Natural killer cell (primary cell): Measurements from ENCODE around the gene LINGO4. TPM values are rescaled to one million over a fixed set of nuclear protein-coding genes. Genes with fewer than 3 reads are reported as not detected.
"Not testable (repeated sequence)": the region's sequence is repeated elsewhere in the genome, so short reads cannot be mapped to it uniquely, and the experiment has no call there.

ENCODE experiments used
- ATAC-seq, 3 donors: fragments of 150-1000 bp in 2 of 3; fragments of 200-7000 bp in 1 of 3; cut with Tn5 transposase; 1 replicate in 1 of 3; 2 replicates in 2 of 3; pipeline ENCODE4 v1.10.0; 2021; ENCODE audit warnings: mild to moderate bottlenecking in 2 of 3, moderate library complexity in 2 of 3
- DNase-seq, 2 donors: peaks; one replicate each; pipeline versions ENCODE4 v3.0.0 to v3.0.0-alpha.2; 2013 to 2021; ENCODE audit warnings: mixed read lengths in 1 of 2
- H3K27ac ChIP-seq: one replicate; pipeline ENCODE4 v1.5.1; 2013; ENCODE audit warnings: mild to moderate bottlenecking, low read length
- H3K27me3 ChIP-seq: one replicate; pipeline ENCODE4 v1.6.1; 2013; ENCODE audit warnings: low read length; ENCODE audit not compliant: control insufficient read depth, insufficient read depth
- H3K36me3 ChIP-seq: one replicate; pipeline ENCODE4 v1.6.1; 2013; ENCODE audit warnings: low read length; ENCODE audit not compliant: control insufficient read depth, insufficient read depth
- H3K4me1 ChIP-seq: one replicate; pipeline ENCODE4 v1.6.1; 2013; ENCODE audit warnings: low read length; ENCODE audit not compliant: control insufficient read depth, insufficient read depth
- H3K4me3 ChIP-seq: one replicate; pipeline ENCODE4 v1.5.1; 2013; ENCODE audit warnings: low read length
- H3K9me3 ChIP-seq: one replicate; pipeline ENCODE4 v1.6.1; 2013; ENCODE audit warnings: low read length; ENCODE audit not compliant: control insufficient read depth, insufficient read depth
- H3K27ac Mint-ChIP-seq, 2 donors: one replicate each; pipeline ENCODE4 v1.8.0; 2022; ENCODE audit warnings: mild to moderate bottlenecking in 2 of 2, mixed read lengths in 2 of 2, moderate library complexity in 1 of 2
- H3K27me3 Mint-ChIP-seq, 2 donors: one replicate each; pipeline ENCODE4 v1.8.0; 2022; ENCODE audit warnings: low read depth in 2 of 2, mixed read lengths in 2 of 2
- H3K36me3 Mint-ChIP-seq: one replicate; pipeline ENCODE4 v1.8.0; 2022; ENCODE audit warnings: mixed read lengths
- H3K4me1 Mint-ChIP-seq, 2 donors: one replicate each; pipeline ENCODE4 v1.8.0; 2022; ENCODE audit warnings: mixed read lengths in 2 of 2
- H3K4me3 Mint-ChIP-seq: one replicate; pipeline ENCODE4 v1.8.0; 2022; ENCODE audit warnings: mild to moderate bottlenecking, moderate library complexity, mixed read lengths
- H3K9me3 Mint-ChIP-seq, 2 donors: one replicate each; pipeline ENCODE4 v1.8.0; 2022; ENCODE audit warnings: mixed read lengths in 2 of 2
- WGBS: methylation state at CpG from one replicate; pipeline ENCODE4 v1.1.7; 2013; ENCODE audit warnings: missing lambda C conversion rate; ENCODE audit not compliant: insufficient coverage; 5-methylcytosine and 5-hydroxymethylcytosine counted together
- intact Hi-C: fragments of 100-400 bp; cut with micrococcal nuclease; formaldehyde crosslinking; loops from one replicate; pipeline ENCODE4 v1.14.2; 2022
- total RNA-seq, 4 donors: library from RNA; stranded (reverse); fragments of 120-200 nt in 1 of 4; gene quantifications; one replicate each; pipeline versions ENCODE4 v1.2.3 to v1.2.4, GENCODE V29; 2013 to 2022
- TF ChIP-seq, protein P1 (sequence below): fragments of 200-600 bp; IDR thresholded peaks from one replicate; pipeline ENCODE4 v1.8.0; 2022; ENCODE audit warnings: antibody characterized with exemption

The LINGO4 gene
- total RNA-seq, 3 donors from 2014 or later (not counting 1 experiment from before 2014, with no cell fraction given) = not detected

DNA sequence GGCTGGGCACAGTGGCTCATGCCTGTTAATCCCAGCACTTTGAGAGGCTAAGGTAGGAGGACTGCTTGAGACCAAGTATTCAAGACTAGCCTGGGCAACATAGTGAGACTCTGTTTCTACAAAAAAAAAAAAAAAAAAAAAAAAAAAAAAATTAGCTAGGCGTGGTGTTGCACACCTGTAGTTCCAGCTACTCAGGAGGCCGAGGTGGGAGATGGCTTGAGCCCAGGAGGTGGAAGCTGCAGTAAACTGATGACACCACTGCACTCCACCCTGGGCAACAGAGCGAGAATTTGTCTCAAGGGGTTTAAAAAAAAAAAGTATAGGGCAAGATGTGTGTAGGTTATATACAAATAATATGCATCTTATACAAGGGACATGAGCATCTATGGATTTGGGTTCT is 17.5 kb downstream of the LINGO4 start:
- TF ChIP-seq, protein P1, sequence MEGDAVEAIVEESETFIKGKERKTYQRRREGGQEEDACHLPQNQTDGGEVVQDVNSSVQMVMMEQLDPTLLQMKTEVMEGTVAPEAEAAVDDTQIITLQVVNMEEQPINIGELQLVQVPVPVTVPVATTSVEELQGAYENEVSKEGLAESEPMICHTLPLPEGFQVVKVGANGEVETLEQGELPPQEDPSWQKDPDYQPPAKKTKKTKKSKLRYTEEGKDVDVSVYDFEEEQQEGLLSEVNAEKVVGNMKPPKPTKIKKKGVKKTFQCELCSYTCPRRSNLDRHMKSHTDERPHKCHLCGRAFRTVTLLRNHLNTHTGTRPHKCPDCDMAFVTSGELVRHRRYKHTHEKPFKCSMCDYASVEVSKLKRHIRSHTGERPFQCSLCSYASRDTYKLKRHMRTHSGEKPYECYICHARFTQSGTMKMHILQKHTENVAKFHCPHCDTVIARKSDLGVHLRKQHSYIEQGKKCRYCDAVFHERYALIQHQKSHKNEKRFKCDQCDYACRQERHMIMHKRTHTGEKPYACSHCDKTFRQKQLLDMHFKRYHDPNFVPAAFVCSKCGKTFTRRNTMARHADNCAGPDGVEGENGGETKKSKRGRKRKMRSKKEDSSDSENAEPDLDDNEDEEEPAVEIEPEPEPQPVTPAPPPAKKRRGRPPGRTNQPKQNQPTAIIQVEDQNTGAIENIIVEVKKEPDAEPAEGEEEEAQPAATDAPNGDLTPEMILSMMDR = no peak
- H3K27ac Mint-ChIP-seq = no peak overlapping the region

DNA sequence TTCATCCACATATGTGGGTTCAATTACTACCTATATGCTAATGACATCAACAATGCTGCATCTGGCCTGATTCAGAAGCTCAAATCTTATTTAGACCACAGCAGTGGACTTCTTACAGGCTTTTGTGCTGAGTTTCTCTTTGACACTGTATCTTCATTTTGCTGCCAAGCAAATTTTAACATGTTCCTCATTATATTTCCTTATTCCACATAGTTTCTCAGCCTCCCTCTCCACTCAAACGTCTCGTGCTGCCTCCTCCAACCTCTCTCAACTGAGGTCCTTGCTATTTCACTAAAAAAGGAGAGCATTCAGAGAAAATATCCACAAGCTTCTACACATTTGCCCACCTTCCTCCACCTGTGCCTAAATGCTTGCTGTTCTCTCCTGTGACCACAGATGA is 21.4 kb downstream of the LINGO4 start:
- DNase-seq (no peak), ATAC-seq (no peak)
- Histone ChIP-seq H3K4me3 (no peak overlapping the region), H3K9me3 (no peaks in the 10 kb centered on the region), H3K36me3 (peaks cover 20% of the 10 kb centered on the region), H3K27ac (no peak overlapping the region), H3K4me1 (no peaks in the 10 kb centered on the region), H3K27me3 (no peaks in the 10 kb centered on the region)
- Mint-ChIP-seq H3K27me3 (no peaks in the 10 kb centered on the region), H3K36me3 (peaks cover 6% of the 10 kb centered on the region), H3K27ac (no peak overlapping the region), H3K4me3 (no peak overlapping the region), H3K9me3 (no peaks in the 10 kb centered on the region), H3K4me1 (no peaks in the 10 kb centered on the region)
- intact Hi-C loops = no loop called here
- 86% methylated on average over 2 of the region's 2 CpGs for WGBS
- TF ChIP-seq, protein P1 = no peak

More for the DNA sequence above, 17.5 kb downstream of the LINGO4 start:
- Histone ChIP-seq H3K27ac (no peak overlapping the region), H3K4me3 (no peak overlapping the region), H3K9me3 (no peaks in the 10 kb centered on the region), H3K36me3 (no peaks in the 10 kb centered on the region), H3K27me3 (no peaks in the 10 kb centered on the region), H3K4me1 (peaks cover 9% of the 10 kb centered on the region)
- no peaks in the 10 kb centered on the region for H3K27me3 Mint-ChIP-seq
- DNase-seq = no peak
- ATAC-seq = no peak
- no peak overlapping the region for H3K4me3 Mint-ChIP-seq
- WGBS = 91% methylated on average over 2 of the region's 3 CpGs
- peaks cover 20 to 34% of the 10 kb centered on the region in 2 donors for H3K4me1 Mint-ChIP-seq
- intact Hi-C loops = no loop called here
- H3K36me3 Mint-ChIP-seq = no peaks in the 10 kb centered on the region
- H3K9me3 Mint-ChIP-seq = no peaks in the 10 kb centered on the region

DNA sequence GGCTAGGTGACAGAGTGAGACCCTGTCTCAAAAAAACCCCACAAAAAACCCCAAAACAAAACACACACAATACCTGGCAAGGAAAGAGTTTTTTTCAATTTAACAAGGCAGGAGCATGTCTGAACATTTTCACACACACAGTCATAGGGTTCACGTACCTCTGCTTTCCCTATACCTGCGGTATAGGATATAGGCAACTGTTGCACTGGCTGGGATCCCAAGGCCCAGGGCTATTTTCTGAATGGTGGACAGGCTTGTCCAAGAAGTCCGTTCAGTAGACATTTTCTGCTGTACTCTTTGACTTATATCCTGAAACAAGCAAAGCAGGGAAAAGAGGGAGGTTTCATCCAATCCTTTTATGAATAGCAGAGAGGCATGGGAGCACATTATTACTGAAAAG is 22.5 kb downstream of the LINGO4 start:
- Histone ChIP-seq H3K4me1 (no peaks in the 10 kb centered on the region), H3K4me3 (no peak overlapping the region), H3K27ac (no peak overlapping the region), H3K27me3 (no peaks in the 10 kb centered on the region), H3K9me3 (no peaks in the 10 kb centered on the region), H3K36me3 (peaks cover 26% of the 10 kb centered on the region)
- Mint-ChIP-seq H3K4me1 (no peaks in the 10 kb centered on the region), H3K4me3 (no peak overlapping the region), H3K36me3 (peaks cover 13% of the 10 kb centered on the region), H3K27ac (no peak overlapping the region), H3K9me3 (no peaks in the 10 kb centered on the region), H3K27me3 (no peaks in the 10 kb centered on the region)
- 95% methylated on average over 3 of the region's 3 CpGs for WGBS
- intact Hi-C loops = no loop called here
- TF ChIP-seq, protein P1 = no peak
- no peak for ATAC-seq
- DNase-seq = no peak

DNA sequence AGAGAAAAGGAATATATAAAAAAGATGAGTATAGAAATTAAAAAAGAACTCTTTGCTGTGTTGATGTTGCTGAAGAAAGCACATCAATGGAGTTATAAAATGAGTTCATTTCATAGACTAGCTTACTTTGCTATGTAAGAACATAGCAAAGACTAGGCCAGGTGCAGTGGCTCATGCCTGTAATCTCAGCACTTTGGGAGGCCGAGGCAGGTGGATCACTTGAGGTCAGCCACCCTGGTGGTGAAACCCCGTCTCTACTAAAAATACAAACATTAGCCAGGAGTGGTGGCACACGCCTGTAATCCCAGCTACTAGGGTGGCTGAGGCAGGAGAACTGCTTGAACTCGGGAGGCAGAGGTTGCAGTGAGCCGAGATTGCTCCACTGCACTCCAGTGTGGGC is 23.2 kb downstream of the LINGO4 start:
- H3K27ac ChIP-seq, H3K9me3 Mint-ChIP-seq, H3K4me3 Mint-ChIP-seq, DNase-seq, H3K4me3 ChIP-seq, H3K4me1 ChIP-seq, H3K27me3 ChIP-seq, intact Hi-C loops, H3K4me1 Mint-ChIP-seq, H3K9me3 ChIP-seq, H3K27ac Mint-ChIP-seq, H3K27me3 Mint-ChIP-seq, ATAC-seq: not testable (repeated sequence)
- H3K36me3 ChIP-seq = peaks cover 26% of the 10 kb centered on the region
- 94% methylated on average over 5 of the region's 5 CpGs for whole genome bisulfite sequencing
- peaks cover 13% of the 10 kb centered on the region for H3K36me3 Mint-ChIP-seq

DNA sequence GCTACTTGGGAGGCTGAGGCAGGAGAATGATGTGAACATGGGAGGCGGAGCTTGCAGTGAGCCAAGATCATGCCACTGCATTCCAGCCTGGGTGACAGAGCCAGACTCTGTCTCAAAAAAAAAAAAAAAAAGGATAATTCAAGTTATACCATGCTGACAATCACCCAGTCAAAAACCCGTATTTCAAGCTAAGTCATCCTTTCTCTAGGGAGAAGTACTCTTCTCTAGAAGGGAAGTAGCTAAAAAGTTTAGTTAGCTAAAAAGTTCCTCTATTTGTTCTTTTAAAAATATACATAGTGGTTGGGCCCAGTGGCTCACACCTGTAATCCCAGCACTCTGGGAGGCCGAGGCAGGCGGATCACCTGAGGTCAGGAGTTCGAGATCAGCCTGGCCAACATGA is 24.5 kb downstream of the LINGO4 start:
- H3K4me1 ChIP-seq, H3K27ac Mint-ChIP-seq, H3K27me3 Mint-ChIP-seq, H3K27ac ChIP-seq, DNase-seq, H3K4me3 ChIP-seq, H3K27me3 ChIP-seq, H3K9me3 Mint-ChIP-seq, ATAC-seq, intact Hi-C loops, H3K4me1 Mint-ChIP-seq, H3K4me3 Mint-ChIP-seq, H3K9me3 ChIP-seq: not testable (repeated sequence)
- 81% methylated on average over 4 of the region's 5 CpGs for WGBS
- peaks cover 36% of the 10 kb centered on the region for H3K36me3 ChIP-seq
- H3K36me3 Mint-ChIP-seq = peaks cover 13% of the 10 kb centered on the region
